HepG2 (cell line): ENCODE data around the gene TTYH2. TPM values are rescaled to one million over a fixed set of nuclear protein-coding genes. Genes with fewer than 3 reads are reported as not detected.

ENCODE experiments used
- GATAD2A ChIP-seq: IDR thresholded peaks from 2 replicates; pipeline ENCODE4 v1.6.1; 2016
- HDAC2 ChIP-seq: sonication (generic); formaldehyde crosslinking; IDR thresholded peaks from 2 replicates; pipeline ENCODE4 v1.4.0; 2020; ENCODE audit warnings: missing genetic modification reagents
- HDAC6 ChIP-seq: fragments of 200-600 bp; sonication (generic); IDR thresholded peaks from 2 replicates; pipeline ENCODE4 v1.7.0; 2017; ENCODE audit warnings: mild to moderate bottlenecking, antibody characterized with exemption, low read length, low read depth
- NRL ChIP-seq: sonication (generic); formaldehyde crosslinking; IDR thresholded peaks from 2 replicates; pipeline ENCODE4 v1.5.0; 2020; ENCODE audit warnings: missing genetic modification reagents, mild to moderate bottlenecking, moderate library complexity, borderline replicate concordance
- PCBP2 ChIP-seq: fragments of 200-400 bp; formaldehyde crosslinking; optimal IDR thresholded peaks from 2 replicates; pipeline ENCODE3; 2018; ENCODE audit warnings: low read length, low read depth; ENCODE audit not compliant: poor library complexity, severe bottlenecking
- SRSF4 ChIP-seq: fragments of 200-400 bp; formaldehyde crosslinking; IDR thresholded peaks from one replicate; pipeline ENCODE4 v1.6.1; 2018; ENCODE audit warnings: mild to moderate bottlenecking, low read depth, low read length, moderate library complexity; ENCODE audit not compliant: poor library complexity, severe bottlenecking
- SRY ChIP-seq: sonication (generic); formaldehyde crosslinking; IDR thresholded peaks from 2 replicates; pipeline ENCODE4 v1.8.0; 2022; ENCODE audit warnings: mild to moderate bottlenecking, missing genetic modification reagents
- TFDP1 ChIP-seq: IDR thresholded peaks from 2 replicates; pipeline ENCODE4 v1.6.1; 2016; ENCODE audit warnings: missing compliant biosample characterization, missing genetic modification reagents, borderline replicate concordance
- ZNF136 ChIP-seq: sonication (generic); formaldehyde crosslinking; IDR thresholded peaks from 2 replicates; pipeline ENCODE4 v1.8.1; 2022; ENCODE audit warnings: low read depth, mild to moderate bottlenecking, moderate library complexity, missing genetic modification reagents
- ZNF205 ChIP-seq: IDR thresholded peaks from 2 replicates; pipeline ENCODE4 v1.6.1; 2018; ENCODE audit warnings: missing biosample characterization, missing genetic modification reagents
- ZNF333 ChIP-seq: sonication (generic); formaldehyde crosslinking; IDR thresholded peaks from 2 replicates; pipeline ENCODE4 v1.4.0; 2020; ENCODE audit warnings: mild to moderate bottlenecking, missing genetic modification reagents, borderline replicate concordance
- ZNF354B ChIP-seq: sonication (generic); formaldehyde crosslinking; IDR thresholded peaks from 2 replicates; pipeline ENCODE4 v1.8.0; 2022; ENCODE audit warnings: mild to moderate bottlenecking, missing genetic modification reagents
- ZNF543 ChIP-seq: sonication (generic); formaldehyde crosslinking; IDR thresholded peaks from 2 replicates; pipeline ENCODE4 v1.4.0; 2020; ENCODE audit warnings: mild to moderate bottlenecking, missing genetic modification reagents
- ZNF564 ChIP-seq: sonication (generic); formaldehyde crosslinking; IDR thresholded peaks from 2 replicates; pipeline ENCODE4 v1.8.1; 2023; ENCODE audit warnings: mild to moderate bottlenecking, missing genetic modification reagents
- ZNF605 ChIP-seq: sonication (generic); formaldehyde crosslinking; IDR thresholded peaks from 2 replicates; pipeline ENCODE4 v1.8.0; 2022; ENCODE audit warnings: mild to moderate bottlenecking, missing genetic modification reagents
- ZNF614 ChIP-seq: IDR thresholded peaks from 2 replicates; pipeline ENCODE4 v1.6.1; 2018; ENCODE audit warnings: missing biosample characterization, missing genetic modification reagents, inconsistent platforms, borderline replicate concordance
- ZNF691 ChIP-seq: sonication (generic); formaldehyde crosslinking; IDR thresholded peaks from 2 replicates; pipeline ENCODE4 v1.4.0; 2020; ENCODE audit warnings: missing genetic modification reagents, low read depth, mild to moderate bottlenecking, borderline replicate concordance
- polyA plus RNA-seq, 8 experiments: library from polyadenylated mRNA; depleted of rRNA in 3 of 8; stranded (reverse) in 7 of 8; unstranded in 1 of 8; fragments of >200 nt; fragmentation: Illumina TruSeq in 4 of 8; extraction: Trizol in 4 of 8; gene quantifications; 2 replicates each; pipeline versions ENCODE4 v1.2.1 to v1.2.3, GENCODE V29; 2011 to 2016; ENCODE audit warnings: low read depth in 4 of 8, missing spikeins in 1 of 8, mixed read lengths in 1 of 8; ENCODE audit not compliant: insufficient read depth in 1 of 8
- total RNA-seq, 5 experiments: library from RNA; depleted of rRNA; stranded (reverse); fragments of >200 nt; fragmentation: Illumina TruSeq; extraction: Trizol; gene quantifications; 2 replicates each; pipeline ENCODE4 v1.2.3, GENCODE V29; 2016; ENCODE audit warnings: low read depth in 1 of 5
- TF ChIP-seq, protein P1 (sequence below): sonication (generic); formaldehyde crosslinking; IDR thresholded peaks from 2 replicates; pipeline ENCODE4 v1.4.0; 2020; ENCODE audit warnings: mild to moderate bottlenecking, low read depth, missing genetic modification reagents
- TF ChIP-seq, protein P2 (sequence below): sonication (generic); formaldehyde crosslinking; conservative IDR thresholded peaks from 2 replicates; pipeline ENCODE4 v1.4.0; 2020; ENCODE audit warnings: missing genetic modification reagents

TTYH2 gene
- total and polyA plus RNA-seq, 2 of the 13 experiments (the other 11 are each of a cell fraction or from before 2014, with no cell fraction given): 0.77 to 0.96 TPM

GRCh38 chr17:74210191-74211140 lies 2.9 kb upstream of the TTYH2 start (continued):
- peak; percentile 65 for TF ChIP-seq ZNF605 (CRISPR knock-in tag)
- no peak for TF ChIP-seq ZNF136 (CRISPR knock-in tag)
- no peak for TF ChIP-seq SRY (CRISPR knock-in tag)
- TF ChIP-seq ZNF543 (CRISPR knock-in tag): no peak
- TF ChIP-seq TFDP1 (CRISPR knock-in tag): 0 out of 2 replicates have a peak, but pooled peaks have one; percentile 8
- TF ChIP-seq HDAC6: no peak
- TF ChIP-seq SRSF4: peak; percentile 54
- TF ChIP-seq HDAC2 (CRISPR knock-in tag): peak; percentile 38; the same call in 1 of the 2 replicates
- 0 out of 2 replicates have a peak, but pooled peaks have one; percentile 23 for TF ChIP-seq GATAD2A (CRISPR knock-in tag)
- TF ChIP-seq ZNF333 (CRISPR knock-in tag): no peak
- TF ChIP-seq, protein P1, sequence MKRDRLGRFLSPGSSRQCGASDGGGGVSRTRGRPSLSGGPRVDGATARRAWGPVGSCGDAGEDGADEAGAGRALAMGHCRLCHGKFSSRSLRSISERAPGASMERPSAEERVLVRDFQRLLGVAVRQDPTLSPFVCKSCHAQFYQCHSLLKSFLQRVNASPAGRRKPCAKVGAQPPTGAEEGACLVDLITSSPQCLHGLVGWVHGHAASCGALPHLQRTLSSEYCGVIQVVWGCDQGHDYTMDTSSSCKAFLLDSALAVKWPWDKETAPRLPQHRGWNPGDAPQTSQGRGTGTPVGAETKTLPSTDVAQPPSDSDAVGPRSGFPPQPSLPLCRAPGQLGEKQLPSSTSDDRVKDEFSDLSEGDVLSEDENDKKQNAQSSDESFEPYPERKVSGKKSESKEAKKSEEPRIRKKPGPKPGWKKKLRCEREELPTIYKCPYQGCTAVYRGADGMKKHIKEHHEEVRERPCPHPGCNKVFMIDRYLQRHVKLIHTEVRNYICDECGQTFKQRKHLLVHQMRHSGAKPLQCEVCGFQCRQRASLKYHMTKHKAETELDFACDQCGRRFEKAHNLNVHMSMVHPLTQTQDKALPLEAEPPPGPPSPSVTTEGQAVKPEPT (CRISPR knock-in tag): 0 out of 2 replicates have a peak, but pooled peaks have one; percentile 60
- 0 out of 2 replicates have a peak, but pooled peaks have one; percentile 55 for TF ChIP-seq ZNF614 (CRISPR knock-in tag)
- TF ChIP-seq ZNF564 (CRISPR knock-in tag): no peak
- peak; percentile 11; the same call in 1 of the 2 replicates for TF ChIP-seq NRL (CRISPR knock-in tag)
- TF ChIP-seq, protein P2, sequence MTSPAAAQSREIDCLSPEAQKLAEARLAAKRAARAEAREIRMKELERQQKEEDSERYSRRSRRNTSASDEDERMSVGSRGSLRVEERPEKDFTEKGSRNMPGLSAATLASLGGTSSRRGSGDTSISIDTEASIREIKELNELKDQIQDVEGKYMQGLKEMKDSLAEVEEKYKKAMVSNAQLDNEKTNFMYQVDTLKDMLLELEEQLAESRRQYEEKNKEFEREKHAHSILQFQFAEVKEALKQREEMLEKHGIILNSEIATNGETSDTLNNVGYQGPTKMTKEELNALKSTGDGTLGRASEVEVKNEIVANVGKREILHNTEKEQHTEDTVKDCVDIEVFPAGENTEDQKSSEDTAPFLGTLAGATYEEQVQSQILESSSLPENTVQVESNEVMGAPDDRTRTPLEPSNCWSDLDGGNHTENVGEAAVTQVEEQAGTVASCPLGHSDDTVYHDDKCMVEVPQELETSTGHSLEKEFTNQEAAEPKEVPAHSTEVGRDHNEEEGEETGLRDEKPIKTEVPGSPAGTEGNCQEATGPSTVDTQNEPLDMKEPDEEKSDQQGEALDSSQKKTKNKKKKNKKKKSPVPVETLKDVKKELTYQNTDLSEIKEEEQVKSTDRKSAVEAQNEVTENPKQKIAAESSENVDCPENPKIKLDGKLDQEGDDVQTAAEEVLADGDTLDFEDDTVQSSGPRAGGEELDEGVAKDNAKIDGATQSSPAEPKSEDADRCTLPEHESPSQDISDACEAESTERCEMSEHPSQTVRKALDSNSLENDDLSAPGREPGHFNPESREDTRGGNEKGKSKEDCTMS (CRISPR knock-in tag): no peak
- no peak for TF ChIP-seq PCBP2
- TF ChIP-seq ZNF205: peak; percentile 34; the same call in 1 of the 2 replicates
- TF ChIP-seq ZNF354B (CRISPR knock-in tag): 0 out of 2 replicates have a peak, but pooled peaks have one; percentile 28
- TF ChIP-seq ZNF691 (CRISPR knock-in tag): no peak
